Fibroblast of mammary gland (primary cell): ENCODE results near the gene DFFB.

Source experiments
- DNase-seq: peaks from one replicate; pipeline ENCODE4 v3.0.0-alpha.2; 2010; ENCODE audit warnings: low read depth
- H3K4me3 ChIP-seq: 2 replicates; pipeline ENCODE4 v1.5.1; 2011; ENCODE audit warnings: low read depth, mild to moderate bottlenecking, low read length, moderate library complexity; ENCODE audit not compliant: control insufficient read depth
- TF ChIP-seq, protein P1 (sequence below): conservative IDR thresholded peaks from 2 replicates; pipeline ENCODE4 v1.5.1; 2011; ENCODE audit warnings: low read depth, low read length, inconsistent platforms; ENCODE audit not compliant: control insufficient read depth, insufficient read depth

DFFB gene

GRCh38 chr1:3841491-3841890 lies 15.8 kb upstream of the DFFB start:
- no peak overlapping the region for H3K4me3 ChIP-seq
- TF ChIP-seq, protein P1, sequence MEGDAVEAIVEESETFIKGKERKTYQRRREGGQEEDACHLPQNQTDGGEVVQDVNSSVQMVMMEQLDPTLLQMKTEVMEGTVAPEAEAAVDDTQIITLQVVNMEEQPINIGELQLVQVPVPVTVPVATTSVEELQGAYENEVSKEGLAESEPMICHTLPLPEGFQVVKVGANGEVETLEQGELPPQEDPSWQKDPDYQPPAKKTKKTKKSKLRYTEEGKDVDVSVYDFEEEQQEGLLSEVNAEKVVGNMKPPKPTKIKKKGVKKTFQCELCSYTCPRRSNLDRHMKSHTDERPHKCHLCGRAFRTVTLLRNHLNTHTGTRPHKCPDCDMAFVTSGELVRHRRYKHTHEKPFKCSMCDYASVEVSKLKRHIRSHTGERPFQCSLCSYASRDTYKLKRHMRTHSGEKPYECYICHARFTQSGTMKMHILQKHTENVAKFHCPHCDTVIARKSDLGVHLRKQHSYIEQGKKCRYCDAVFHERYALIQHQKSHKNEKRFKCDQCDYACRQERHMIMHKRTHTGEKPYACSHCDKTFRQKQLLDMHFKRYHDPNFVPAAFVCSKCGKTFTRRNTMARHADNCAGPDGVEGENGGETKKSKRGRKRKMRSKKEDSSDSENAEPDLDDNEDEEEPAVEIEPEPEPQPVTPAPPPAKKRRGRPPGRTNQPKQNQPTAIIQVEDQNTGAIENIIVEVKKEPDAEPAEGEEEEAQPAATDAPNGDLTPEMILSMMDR = no peak
- no peak for DNase-seq

DNA sequence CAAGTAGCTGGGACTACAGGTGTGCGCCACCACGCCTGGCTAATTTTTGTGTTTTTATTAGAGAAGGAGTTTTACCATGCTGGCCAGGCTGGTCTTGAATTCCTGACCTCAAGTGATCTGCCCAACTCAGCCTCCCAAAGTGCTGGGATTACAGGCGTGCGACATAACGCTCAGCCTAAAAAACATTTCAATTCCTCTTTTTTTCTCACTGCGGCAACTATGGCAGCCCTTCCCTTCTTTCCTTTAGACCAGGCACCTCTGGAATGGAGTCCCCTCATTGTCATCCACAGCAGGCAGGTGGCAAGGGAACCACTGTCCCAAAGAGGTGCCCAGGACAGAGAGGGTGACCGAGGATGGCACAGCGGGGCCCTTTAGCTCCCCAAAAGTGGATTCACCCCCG lies 14.4 kb upstream of the DFFB start:
- TF ChIP-seq, protein P1 = no peak
- no peak for DNase-seq
- H3K4me3 ChIP-seq = no peak overlapping the region

- no peak overlapping the region for H3K4me3 ChIP-seq
- TF ChIP-seq, protein P1 = no peak
- DNase-seq = no peak
These were observed 10.7 kb upstream of the DFFB start for GRCh38 chr1:3846541-3846940.

GRCh38 chr1:3847081-3847480 lies 10.2 kb upstream of the DFFB start:
- no peak for DNase-seq
- no peak overlapping the region for H3K4me3 ChIP-seq
- TF ChIP-seq, protein P1 = no peak

DNA sequence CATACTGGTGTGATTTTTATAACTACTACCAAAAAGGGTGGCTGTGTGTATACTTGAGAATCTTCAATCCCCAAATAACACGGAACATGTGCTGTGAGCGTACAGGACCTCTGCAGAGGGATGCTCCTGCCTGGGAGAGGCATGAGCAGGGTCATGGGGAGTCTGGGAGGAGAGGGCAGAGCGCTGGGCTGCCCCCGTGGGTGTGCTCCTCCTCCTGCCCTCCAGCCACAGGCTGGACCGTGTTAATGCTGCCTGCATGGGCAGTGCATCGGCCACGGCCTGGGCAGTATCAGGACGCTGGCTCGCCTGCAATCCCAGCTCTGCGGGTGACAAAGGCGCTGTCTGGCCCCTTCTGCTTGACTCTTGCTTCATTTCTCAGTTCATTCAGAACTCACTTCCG lies 6.4 kb upstream of the DFFB start:
- TF ChIP-seq, protein P1 = no peak
- H3K4me3 ChIP-seq = no peak overlapping the region
- no peak for DNase-seq

- TF ChIP-seq, protein P1 = no peak
- no peak for DNase-seq
These were observed 6.0 kb upstream of the DFFB start for GRCh38 chr1:3851292-3851691.

DNA sequence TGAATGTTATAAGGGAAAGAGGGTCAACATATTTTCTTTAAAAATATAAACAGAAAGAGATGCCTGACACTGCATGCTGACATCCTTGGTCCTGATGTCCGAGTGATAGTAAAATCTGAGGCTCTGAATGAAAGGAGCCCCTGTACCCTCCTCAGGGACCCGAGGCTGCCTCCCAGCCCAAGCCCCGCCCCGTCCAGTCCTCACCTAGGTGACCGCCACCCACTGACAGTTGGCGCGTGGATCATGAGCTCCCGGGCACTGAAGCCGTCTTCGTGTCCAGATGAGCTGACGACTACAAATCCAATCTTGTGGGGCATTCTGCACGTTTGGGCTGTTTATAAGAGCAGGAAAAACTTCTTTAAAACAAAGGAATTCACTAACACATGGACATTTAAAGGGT lies 5.2 kb upstream of the DFFB start:
- no peak for DNase-seq
- TF ChIP-seq, protein P1 = no peak
- H3K4me3 ChIP-seq = no peak overlapping the region

More at GRCh38 chr1:3851292-3851691, 6.0 kb upstream of the DFFB start:
- no peak overlapping the region for H3K4me3 ChIP-seq
